LoVo (cell line): Measurements from ENCODE around the gene KMT2B.
"Not testable (repeated sequence)": the region's sequence is repeated elsewhere in the genome, so short reads cannot be mapped to it uniquely, and the experiment has no call there.

Experiments
- DNase-seq: peaks from one replicate; pipeline ENCODE4 v3.0.0-alpha.2; 2016; ENCODE audit warnings: low spot score

Gene KMT2B

DNA sequence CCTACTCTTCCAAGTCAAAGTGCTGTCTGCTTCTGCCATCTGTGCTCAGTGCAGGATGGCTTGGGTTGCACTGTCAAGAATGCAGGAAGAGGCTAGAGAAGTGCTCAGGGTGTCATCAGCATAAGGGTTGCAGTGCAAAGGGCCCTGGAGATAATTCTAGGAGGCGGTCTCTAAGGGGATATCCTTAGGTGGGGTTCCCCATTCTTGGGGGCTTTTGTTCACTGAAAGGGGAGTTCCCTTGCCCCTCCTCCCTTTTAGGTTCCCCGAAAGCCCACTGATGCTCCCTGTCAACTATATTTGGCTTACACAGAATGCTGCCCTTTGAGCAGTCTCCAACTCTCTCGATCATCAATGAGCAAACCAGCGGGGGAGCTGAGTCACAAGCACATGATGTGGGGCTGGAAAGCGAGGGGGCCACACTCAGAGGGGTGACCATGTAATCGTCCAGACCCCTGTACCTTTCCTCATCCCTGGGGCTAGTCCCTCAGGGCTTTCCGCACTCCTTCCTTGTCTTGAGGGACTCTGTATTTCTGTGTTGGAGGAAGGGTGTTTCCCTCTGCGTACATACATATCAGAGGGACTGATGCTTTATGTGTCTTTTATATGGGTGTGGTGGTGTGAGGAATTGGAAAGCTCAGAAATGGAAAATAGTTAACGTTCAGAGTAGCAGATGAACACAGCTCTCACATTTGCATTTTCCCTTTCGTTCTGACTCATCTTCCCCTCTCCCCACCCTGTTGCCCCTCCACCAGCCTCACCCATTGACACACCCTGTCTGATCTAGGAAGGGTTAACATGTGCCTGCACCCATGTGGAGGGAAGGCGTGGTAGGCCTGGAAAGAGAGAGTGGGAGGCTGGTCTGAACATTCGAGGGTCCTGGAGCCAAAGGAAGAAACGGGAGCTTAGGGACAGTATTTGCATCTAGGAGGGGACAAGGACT lies 6.7 kb upstream of the KMT2B start:
- no peak for DNase-seq

DNA sequence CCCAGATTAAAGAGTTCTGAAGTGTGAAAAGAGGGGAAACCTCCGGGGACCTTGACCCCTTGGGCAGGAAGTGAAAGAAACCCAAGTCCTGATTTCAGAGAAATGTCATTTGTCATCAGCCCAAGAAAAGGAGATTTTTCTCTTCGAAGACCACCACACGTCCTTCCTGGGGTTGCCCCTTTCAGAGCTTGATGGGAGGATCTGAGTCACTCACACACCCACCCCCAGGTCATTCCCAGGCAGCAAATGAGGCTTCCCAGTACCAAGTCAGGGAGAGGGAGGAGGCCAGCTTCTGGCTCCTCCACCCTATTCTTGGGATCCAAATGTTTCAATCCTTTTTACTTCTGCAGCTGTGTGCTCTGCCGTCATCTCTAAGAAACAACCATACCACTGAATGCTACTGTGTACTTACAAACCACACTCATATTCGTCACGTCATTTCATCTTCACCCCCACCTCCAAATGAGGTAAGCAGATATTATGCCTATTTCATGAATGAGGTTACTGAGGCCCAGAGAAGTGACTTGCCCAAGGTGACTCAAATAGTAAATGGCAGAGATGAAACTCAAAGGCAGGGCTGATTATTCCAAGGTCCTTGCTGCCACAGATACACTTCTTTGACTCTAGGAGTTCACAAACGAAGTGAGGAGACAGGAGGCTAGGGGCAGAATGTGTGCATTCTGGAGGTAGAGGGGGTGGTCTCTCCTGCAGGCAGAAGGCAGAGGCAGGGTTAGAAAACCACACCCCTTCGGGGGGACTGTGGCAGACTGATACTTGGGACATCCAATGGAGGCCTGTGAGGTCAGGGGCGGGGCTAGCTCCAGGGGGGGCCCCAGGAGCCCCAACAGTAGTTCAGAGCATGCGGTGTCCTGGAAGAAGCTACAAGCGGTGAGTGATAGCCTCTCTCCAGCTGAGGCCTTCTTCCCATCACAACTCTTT lies 5.0 kb upstream of the KMT2B start:
- no peak for DNase-seq

- DNase-seq = no peak
These were observed 4.3 kb upstream of the KMT2B start for GRCh38 chr19:35713506-35713850.

DNA sequence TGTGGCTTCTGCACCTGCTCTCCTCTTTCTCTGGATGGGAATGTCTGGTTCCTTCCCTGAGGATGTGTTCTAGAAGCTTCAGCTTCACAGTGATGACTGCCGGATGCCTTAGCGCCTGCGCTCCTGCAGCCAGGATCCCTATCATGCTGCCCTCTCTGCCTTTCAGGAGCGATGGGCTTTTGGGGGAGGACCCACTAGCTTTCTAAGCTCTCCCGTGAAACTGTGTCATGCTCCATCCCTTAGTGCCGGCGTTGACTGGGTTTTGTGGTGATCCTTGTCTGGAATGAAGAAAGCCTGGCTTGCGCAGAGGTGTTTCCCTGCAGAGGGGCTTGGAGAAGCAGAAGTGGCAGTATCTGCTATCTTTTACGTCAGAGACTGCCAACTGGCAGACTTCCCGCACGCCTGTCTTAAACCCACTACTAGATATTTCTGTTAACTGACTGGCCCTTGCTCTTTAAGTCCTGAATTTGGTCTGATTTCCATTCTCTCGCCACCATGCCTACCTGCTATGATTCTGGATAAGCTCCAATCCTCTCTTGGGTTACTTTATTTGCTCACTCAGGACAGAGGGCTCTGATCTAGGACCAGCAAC lies 3.8 kb upstream of the KMT2B start:
- DNase-seq = no peak

- no peak for DNase-seq
These were observed 3.0 kb upstream of the KMT2B start for GRCh38 chr19:35714601-35715354.

DNA sequence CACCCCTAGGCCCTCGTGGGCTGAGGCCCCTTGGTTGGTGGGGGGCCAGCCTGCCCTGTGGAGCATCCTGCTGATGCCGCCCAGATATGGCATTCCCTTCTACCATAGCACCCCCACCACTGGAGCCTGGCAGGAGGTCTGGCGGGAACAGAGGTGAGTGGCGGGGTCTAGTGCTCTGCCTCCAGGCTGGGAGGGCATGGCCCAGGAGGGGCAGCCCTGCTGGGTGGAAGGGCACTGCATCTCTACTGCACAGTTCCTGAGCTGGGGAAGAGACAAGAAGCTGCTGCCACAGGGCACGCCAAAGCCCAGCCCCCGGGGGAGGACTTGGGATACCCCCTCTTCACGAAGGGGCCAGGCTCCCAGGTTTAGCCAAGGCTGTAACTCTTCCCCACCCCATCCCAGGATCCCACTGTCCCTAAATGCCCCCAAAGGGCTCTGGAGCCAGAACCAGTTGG lies 2.4 kb upstream of the KMT2B start:
- DNase-seq = no peak

DNA sequence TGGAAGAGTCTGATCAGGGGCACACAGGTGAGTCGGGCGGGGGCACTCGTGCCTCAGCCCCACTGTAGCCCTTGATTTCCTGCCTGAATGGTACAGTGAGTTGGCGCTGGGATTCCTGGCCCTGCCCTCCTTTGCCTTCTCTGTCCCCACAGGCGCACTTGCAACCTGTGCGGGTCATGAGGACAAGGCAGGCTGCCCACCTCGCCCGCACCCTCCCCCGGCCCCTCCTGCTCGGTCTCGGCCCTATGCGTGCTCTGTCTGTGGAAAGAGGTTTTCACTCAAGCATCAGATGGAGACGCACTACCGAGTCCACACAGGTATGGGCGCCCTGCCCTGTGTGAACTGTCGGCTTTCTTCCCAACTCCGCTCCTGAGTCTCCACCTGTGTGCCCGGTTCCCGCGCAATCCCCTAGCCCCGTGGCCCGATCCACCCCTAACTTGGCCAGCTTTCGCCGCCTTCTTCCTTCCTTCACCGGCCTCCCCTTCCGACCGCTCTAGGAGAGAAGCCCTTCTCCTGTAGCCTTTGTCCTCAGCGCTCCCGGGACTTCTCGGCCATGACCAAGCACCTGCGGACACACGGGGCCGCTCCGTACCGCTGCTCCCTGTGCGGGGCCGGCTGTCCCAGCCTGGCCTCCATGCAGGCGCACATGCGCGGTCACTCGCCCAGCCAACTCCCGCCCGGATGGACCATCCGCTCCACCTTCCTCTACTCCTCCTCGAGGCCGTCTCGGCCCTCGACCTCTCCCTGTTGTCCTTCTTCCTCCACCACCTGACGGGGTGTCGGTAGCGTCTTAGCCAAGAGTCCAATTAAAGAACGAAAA lies 1.6 kb upstream of the KMT2B start:
- DNase-seq = peak; percentile 58

- DNase-seq = peak; percentile 83
These were observed 770 bp upstream of the KMT2B start for GRCh38 chr19:35716801-35717664.

GRCh38 chr19:35718345-35719041 lies 690 bp downstream of the KMT2B start:
- DNase-seq = no peak

GRCh38 chr19:35719402-35720162 lies 1.8 kb downstream of the KMT2B start:
- no peak for DNase-seq

GRCh38 chr19:35720163-35720524 lies 2.3 kb downstream of the KMT2B start:
- no peak for DNase-seq

DNA sequence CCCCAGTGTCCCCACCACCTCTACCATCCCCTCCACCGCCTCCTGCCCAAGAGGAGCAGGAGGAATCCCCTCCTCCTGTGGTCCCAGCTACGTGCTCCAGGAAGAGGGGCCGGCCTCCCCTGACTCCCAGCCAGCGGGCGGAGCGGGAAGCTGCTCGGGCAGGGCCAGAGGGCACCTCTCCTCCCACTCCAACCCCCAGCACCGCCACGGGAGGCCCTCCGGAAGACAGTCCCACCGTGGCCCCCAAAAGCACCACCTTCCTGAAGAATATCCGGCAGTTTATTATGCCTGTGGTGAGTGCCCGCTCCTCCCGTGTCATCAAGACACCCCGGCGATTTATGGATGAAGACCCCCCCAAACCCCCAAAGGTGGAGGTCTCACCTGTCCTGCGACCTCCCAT lies 2.8 kb downstream of the KMT2B start:
- no peak for DNase-seq

DNA sequence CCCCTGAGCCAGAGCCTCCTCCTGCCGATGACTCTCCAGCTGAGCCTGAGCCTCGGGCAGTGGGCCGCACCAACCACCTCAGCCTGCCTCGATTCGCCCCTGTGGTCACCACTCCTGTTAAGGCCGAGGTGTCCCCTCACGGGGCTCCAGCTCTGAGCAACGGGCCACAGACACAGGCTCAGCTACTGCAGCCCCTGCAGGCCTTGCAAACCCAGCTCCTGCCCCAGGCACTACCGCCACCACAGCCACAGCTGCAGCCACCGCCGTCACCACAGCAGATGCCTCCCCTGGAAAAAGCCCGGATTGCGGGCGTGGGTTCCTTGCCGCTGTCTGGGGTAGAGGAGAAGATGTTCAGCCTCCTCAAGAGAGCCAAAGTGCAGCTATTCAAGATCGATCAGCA lies 3.6 kb downstream of the KMT2B start:
- DNase-seq = no peak

- no peak for DNase-seq
These were observed 4.7 kb downstream of the KMT2B start for GRCh38 chr19:35722461-35722860.

- no peak for DNase-seq
These were observed 5.1 kb downstream of the KMT2B start for GRCh38 chr19:35722897-35723296.

GRCh38 chr19:35723671-35724070 lies 5.9 kb downstream of the KMT2B start:
- no peak for DNase-seq

DNA sequence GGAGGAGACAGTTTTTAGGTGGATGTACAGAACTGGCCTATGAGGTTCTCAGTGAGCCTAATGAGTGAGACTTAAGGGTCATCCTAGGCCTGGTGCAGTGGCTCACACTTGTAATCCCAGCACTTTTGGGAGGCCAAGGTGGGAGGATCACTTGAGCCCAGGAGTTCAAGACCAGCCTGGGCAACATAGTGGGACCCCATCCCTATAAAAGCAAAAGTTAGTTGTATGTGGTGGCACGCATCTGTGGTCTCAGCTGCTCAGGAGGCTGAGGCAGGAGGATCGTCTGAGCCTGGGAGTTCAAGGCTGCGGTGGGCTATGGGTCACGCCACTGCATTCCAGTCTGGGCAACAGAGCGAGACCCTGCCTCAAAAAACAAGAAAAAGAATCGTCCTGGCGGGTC lies 6.3 kb downstream of the KMT2B start:
- not testable (repeated sequence) for DNase-seq

GRCh38 chr19:35724560-35724959 lies 6.8 kb downstream of the KMT2B start:
- no peak for DNase-seq
